NT2/D1 (cell line): ENCODE data around the gene MRPL55.

Experiments
- DNase-seq: peaks from one replicate; pipeline ENCODE4 v3.0.0-alpha.2; 2011; ENCODE audit warnings: low read depth, low spot score
- H3K27me3 ChIP-seq: 2 replicates; pipeline ENCODE4 v1.6.0; 2011; ENCODE audit warnings: mild to moderate bottlenecking; ENCODE audit not compliant: insufficient read length, insufficient read depth
- H3K36me3 ChIP-seq: 2 replicates; pipeline ENCODE4 v1.6.1; 2011; ENCODE audit warnings: mild to moderate bottlenecking, low read length, mixed read lengths; ENCODE audit not compliant: insufficient read depth, insufficient read length
- H3K4me1 ChIP-seq: 2 replicates; pipeline ENCODE4 v1.5.1; 2011; ENCODE audit not compliant: insufficient read depth, insufficient read length
- H3K4me3 ChIP-seq: 2 replicates; pipeline ENCODE4 v1.5.1; 2011; ENCODE audit warnings: low read depth; ENCODE audit not compliant: insufficient read length
- H3K9ac ChIP-seq: 2 replicates; pipeline ENCODE4 v1.6.0; 2011; ENCODE audit warnings: low read depth; ENCODE audit not compliant: insufficient read length
- H3K9me3 ChIP-seq: 2 replicates; pipeline ENCODE4 v1.5.1; 2011; ENCODE audit warnings: mild to moderate bottlenecking, low read length; ENCODE audit not compliant: insufficient read depth
- SUZ12 ChIP-seq: IDR thresholded peaks from 2 replicates; pipeline ENCODE4 v1.6.1; 2011; ENCODE audit not compliant: insufficient read length, insufficient read depth; ENCODE audit errors: extremely low read depth
- YY1 ChIP-seq: IDR thresholded peaks from 2 replicates; pipeline ENCODE4 v1.6.1; 2011; ENCODE audit not compliant: insufficient read length, insufficient read depth
- ZNF274 ChIP-seq: IDR thresholded peaks from 2 replicates; pipeline ENCODE4 v1.6.1; 2011; ENCODE audit warnings: mild to moderate bottlenecking, low read depth, low read length

Gene MRPL55

DNA sequence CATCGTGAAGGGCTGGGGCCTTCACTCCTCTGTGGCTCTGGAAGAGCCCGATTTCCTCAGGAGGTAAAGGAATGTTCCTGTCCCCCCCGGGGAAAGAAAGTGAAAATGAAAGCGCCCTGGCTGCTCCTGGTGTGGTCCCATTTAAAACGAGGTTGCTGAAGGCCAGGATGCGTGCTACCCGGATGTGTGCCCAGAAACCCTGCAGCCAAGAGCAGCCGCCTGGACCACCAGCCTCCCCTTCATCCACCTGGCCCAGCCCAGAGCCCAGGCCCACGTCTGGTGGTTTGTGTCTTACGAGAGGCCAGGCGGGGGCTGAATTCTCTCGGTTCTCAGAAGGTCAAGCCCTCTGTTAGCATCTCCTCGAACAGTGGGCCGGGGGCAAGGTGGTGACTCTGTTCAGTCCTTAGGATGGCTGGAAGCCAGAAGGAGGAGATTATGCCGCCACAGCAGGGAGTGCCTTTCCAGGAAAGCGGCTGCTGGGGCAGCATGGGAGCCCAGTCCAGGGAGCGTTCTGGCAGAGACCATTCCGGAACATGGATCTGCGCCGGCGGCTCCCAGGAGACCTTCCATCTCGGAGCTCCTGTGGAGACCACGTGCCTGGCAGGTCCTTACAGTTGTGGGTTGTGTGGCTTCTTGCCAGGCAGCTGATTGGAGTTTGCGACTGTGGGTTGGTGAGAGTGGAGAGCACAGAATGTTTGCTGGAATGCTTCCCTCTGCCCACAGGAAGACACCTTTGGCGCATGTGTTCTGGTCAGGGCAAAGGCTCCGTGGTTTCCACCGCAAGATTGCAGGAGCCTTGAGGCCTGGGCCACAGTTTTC, 32.3 kb upstream of the MRPL55 start:
- peak overlapping the region; percentile 96 for H3K4me3 ChIP-seq
- DNase-seq = no peak
- H3K36me3 ChIP-seq = peaks cover 41% of the 10 kb centered on the region
- TF ChIP-seq SUZ12 = no peak
- TF ChIP-seq YY1 = no peak
- TF ChIP-seq ZNF274 = no peak
- H3K27me3 ChIP-seq = peaks cover 26% of the 10 kb centered on the region
- H3K4me1 ChIP-seq = peaks cover 8% of the 10 kb centered on the region
- peak overlapping the region; percentile 96 for H3K9ac ChIP-seq
- H3K9me3 ChIP-seq = no peaks in the 10 kb centered on the region

GRCh38 chr1:228140724-228141225, 31.7 kb upstream of the MRPL55 start:
- no peak for TF ChIP-seq YY1
- TF ChIP-seq SUZ12 = no peak
- no peak for TF ChIP-seq ZNF274
- no peak for DNase-seq
- H3K36me3 ChIP-seq = peaks cover 34% of the 10 kb centered on the region
- peaks cover 32% of the 10 kb centered on the region for H3K27me3 ChIP-seq
- no peaks in the 10 kb centered on the region for H3K9me3 ChIP-seq
- H3K4me3 ChIP-seq = peak overlapping the region; percentile 96
- peak overlapping the region; percentile 96 for H3K9ac ChIP-seq
- H3K4me1 ChIP-seq = peaks cover 8% of the 10 kb centered on the region

GRCh38 chr1:228139931-228140723, 31.0 kb upstream of the MRPL55 start, which contains the start of gene GUK1:
GUK1 (plus strand) TSS chr1:228140279; CDS start chr1:228140303, 24 bp downstream.
- no peaks in the 10 kb centered on the region for H3K9me3 ChIP-seq
- DNase-seq = peak; percentile 100
- peak within 1 kb of the TSS; percentile 96 for H3K4me3 ChIP-seq
- peak within 1 kb of the TSS; percentile 96 for H3K9ac ChIP-seq
- TF ChIP-seq ZNF274 = no peak
- peak; percentile 22 for TF ChIP-seq YY1
- no peak for TF ChIP-seq SUZ12
- H3K36me3 ChIP-seq = peaks cover 27% of the 10 kb centered on the region
- peaks cover 8% of the 10 kb centered on the region for H3K4me1 ChIP-seq
- peaks cover 39% of the 10 kb centered on the region for H3K27me3 ChIP-seq

- peaks cover 8% of the 10 kb centered on the region for H3K4me1 ChIP-seq
- H3K9me3 ChIP-seq = no peaks in the 10 kb centered on the region
- H3K36me3 ChIP-seq = peaks cover 21% of the 10 kb centered on the region
- TF ChIP-seq YY1 (no peak), SUZ12 (no peak)
- peak overlapping the region; percentile 96 for H3K4me3 ChIP-seq
- no peak for DNase-seq
- H3K9ac ChIP-seq = peak overlapping the region; percentile 83
- peaks cover 45% of the 10 kb centered on the region for H3K27me3 ChIP-seq
Observed at GRCh38 chr1:228139406-228139930, 30.4 kb upstream of the MRPL55 start.

DNA sequence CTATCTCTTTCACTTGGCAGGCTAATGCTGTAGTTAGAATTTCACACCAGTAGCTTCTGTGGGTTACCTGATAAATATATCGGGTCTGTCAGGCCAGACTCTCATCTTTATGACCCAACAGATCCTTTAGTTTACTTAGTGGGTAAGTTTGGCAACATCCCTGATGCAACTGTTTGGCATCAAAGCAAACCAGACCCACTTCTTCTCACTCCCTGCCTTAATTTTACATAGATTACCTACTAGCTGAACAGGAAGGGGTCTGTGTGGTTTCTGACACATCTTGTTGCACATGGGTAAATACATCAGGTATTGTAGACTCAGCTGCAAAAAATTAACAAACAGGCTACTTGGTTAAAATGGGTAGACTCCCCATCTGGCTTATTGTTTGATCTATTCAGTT, 27.8 kb upstream of the MRPL55 start:
- Histone ChIP-seq H3K36me3 (peaks cover 8% of the 10 kb centered on the region), H3K9ac (no peak overlapping the region), H3K4me3 (no peak overlapping the region), H3K27me3 (peaks cover 45% of the 10 kb centered on the region), H3K4me1 (no peaks in the 10 kb centered on the region), H3K9me3 (no peaks in the 10 kb centered on the region)
- DNase-seq = no peak
- TF ChIP-seq YY1 (no peak), ZNF274 (no peak), SUZ12 (no peak)

DNA sequence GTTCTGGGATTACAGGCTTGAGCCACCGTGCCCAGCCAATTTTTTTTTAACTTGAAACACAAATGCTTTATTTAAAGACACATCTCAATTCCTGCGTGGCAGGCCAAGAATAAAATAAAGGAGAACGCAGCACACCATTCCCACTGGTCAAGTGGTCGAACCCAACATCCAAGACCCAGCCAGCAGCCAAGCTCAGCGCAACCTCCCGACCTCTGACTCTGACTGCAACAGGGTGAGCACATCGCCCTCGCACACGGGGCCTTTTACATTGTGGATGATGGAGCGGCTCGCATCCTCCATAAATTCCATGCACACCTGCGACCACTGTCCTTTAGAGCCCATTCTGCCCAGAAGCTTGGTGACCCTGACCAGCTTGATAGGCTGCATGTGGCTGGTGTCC, 25.5 kb upstream of the MRPL55 start:
- Histone ChIP-seq H3K9me3 (no peaks in the 10 kb centered on the region), H3K4me3 (no peak overlapping the region), H3K27me3 (peaks cover 38% of the 10 kb centered on the region), H3K4me1 (no peaks in the 10 kb centered on the region), H3K36me3 (no peaks in the 10 kb centered on the region), H3K9ac (no peak overlapping the region)
- TF ChIP-seq YY1 (no peak), SUZ12 (no peak), ZNF274 (no peak)
- DNase-seq = no peak

DNA sequence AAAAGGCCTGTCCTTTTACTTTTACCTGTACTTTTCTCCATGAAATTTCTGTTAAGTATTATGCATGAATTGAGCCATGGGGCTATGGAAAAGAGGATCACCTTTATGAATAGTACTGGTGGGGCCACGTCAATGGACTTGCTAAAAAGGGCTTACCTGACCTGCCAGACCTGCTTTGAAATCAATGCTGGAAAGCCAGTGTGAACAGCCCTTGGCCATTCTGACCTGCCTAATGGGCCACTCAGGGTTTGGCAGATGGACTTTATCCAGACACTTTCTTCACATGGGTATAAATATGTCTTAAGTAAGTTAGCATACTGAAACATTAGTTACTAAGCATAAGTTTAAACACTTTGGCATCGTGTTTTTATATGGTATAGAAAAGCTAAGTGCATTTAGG, 22.7 kb upstream of the MRPL55 start:
- no peaks in the 10 kb centered on the region for H3K4me1 ChIP-seq
- no peaks in the 10 kb centered on the region for H3K36me3 ChIP-seq
- peaks cover 33% of the 10 kb centered on the region for H3K27me3 ChIP-seq
- H3K9me3 ChIP-seq = no peaks in the 10 kb centered on the region
- DNase-seq = no peak
- H3K4me3 ChIP-seq = no peak overlapping the region
- H3K9ac ChIP-seq = peak overlapping the region; percentile 12
- TF ChIP-seq ZNF274 = no peak
- no peak for TF ChIP-seq SUZ12
- no peak for TF ChIP-seq YY1
